Gastroesophageal sphincter (tissue), 3 donors: Measurements from ENCODE around the gene YJU2.

Experiments
- CTCF ChIP-seq, 4 experiments: fragments of 200-600 bp in 2 of 4; fragments of 450-650 bp in 2 of 4; sonication (generic) in 1 of 4; IDR thresholded peaks; one replicate each; pipeline ENCODE4 v1.5.1; 2017 to 2019; ENCODE audit warnings: antibody characterized with exemption in 4 of 4, mild to moderate bottlenecking in 2 of 4, moderate library complexity in 2 of 4
- POLR2AphosphoS5 ChIP-seq: sonication (generic); formaldehyde crosslinking; IDR thresholded peaks from one replicate; pipeline ENCODE4 v1.6.1; 2017; ENCODE audit warnings: antibody characterized with exemption

GRCh38 chr19:4229179-4229931 lies 17.5 kb upstream of the YJU2 start, which contains the start of gene EBI3:
- TF ChIP-seq CTCF (IDR thresholded peaks at IDR 0.05): no peak
- no peak for TF ChIP-seq POLR2AphosphoS5
